Chondrocyte (in vitro differentiated cells): ENCODE results near the gene ARHGAP18. TPM values are rescaled to one million over a fixed set of nuclear protein-coding genes. Genes with fewer than 3 reads are reported as not detected.

Source experiments
- DNase-seq: peaks from one replicate; pipeline ENCODE4 v3.0.0; 2021; ENCODE audit warnings: mixed read lengths, low spot score
- H3K27ac Mint-ChIP-seq: one replicate; pipeline ENCODE4 v1.8.0; 2021; ENCODE audit warnings: mild to moderate bottlenecking, moderate library complexity, mixed read lengths; ENCODE audit not compliant: unreplicated experiment
- H3K27me3 Mint-ChIP-seq: 2 replicates; pipeline ENCODE4 v1.8.0; 2021; ENCODE audit warnings: low read depth, mixed read lengths
- H3K36me3 Mint-ChIP-seq: 2 replicates; pipeline ENCODE4 v1.8.0; 2021; ENCODE audit warnings: low read depth, mixed read lengths
- H3K4me1 Mint-ChIP-seq: 2 replicates; pipeline ENCODE4 v1.8.0; 2021; ENCODE audit warnings: low read depth, mild to moderate bottlenecking, mixed read lengths
- H3K4me3 Mint-ChIP-seq: one replicate; pipeline ENCODE4 v1.8.0; 2021; ENCODE audit warnings: mild to moderate bottlenecking, moderate library complexity, mixed read lengths; ENCODE audit not compliant: unreplicated experiment
- H3K9me3 Mint-ChIP-seq: 2 replicates; pipeline ENCODE4 v1.8.0; 2021; ENCODE audit warnings: low read depth, mixed read lengths
- CTCF ChIP-seq: fragments of 200-600 bp; sonication (generic); IDR thresholded peaks from 2 replicates; pipeline ENCODE4 v1.5.0; 2021; ENCODE audit warnings: antibody characterized with exemption, mild to moderate bottlenecking, moderate library complexity
- total RNA-seq: library from RNA; stranded (reverse); gene quantifications from 3 replicates; pipeline ENCODE4 v1.2.1, GENCODE V29; 2021

ARHGAP18 gene
- total RNA-seq, 1 donor from 2014 or later, result 8.0 TPM

- no peak overlapping the region for H3K4me3 Mint-ChIP-seq
- no peak overlapping the region for H3K27ac Mint-ChIP-seq
These were observed 4.8 kb downstream of the ARHGAP18 start for GRCh38 chr6:129705212-129705611.

GRCh38 chr6:129704708-129705107 is 5.3 kb downstream of the ARHGAP18 start:
- Mint-ChIP-seq H3K4me1 (peaks cover 47% of the 10 kb centered on the region), H3K27ac (no peak overlapping the region), H3K27me3 (no peaks in the 10 kb centered on the region), H3K36me3 (no peaks in the 10 kb centered on the region), H3K9me3 (no peaks in the 10 kb centered on the region), H3K4me3 (no peak overlapping the region)
- no peak for DNase-seq
- TF ChIP-seq CTCF, result no peak

More at GRCh38 chr6:129705212-129705611, 4.8 kb downstream of the ARHGAP18 start:
- TF ChIP-seq CTCF, result no peak
- no peaks in the 10 kb centered on the region for H3K36me3 Mint-ChIP-seq
- H3K9me3 Mint-ChIP-seq, result no peaks in the 10 kb centered on the region
- DNase-seq, result no peak
- H3K4me1 Mint-ChIP-seq, result peaks cover 50% of the 10 kb centered on the region
- no peaks in the 10 kb centered on the region for H3K27me3 Mint-ChIP-seq

GRCh38 chr6:129701721-129702455 is 8.1 kb downstream of the ARHGAP18 start:
- Mint-ChIP-seq H3K27me3 (no peaks in the 10 kb centered on the region), H3K4me1 (peaks cover 28% of the 10 kb centered on the region), H3K4me3 (no peak overlapping the region), H3K9me3 (no peaks in the 10 kb centered on the region), H3K27ac (peak overlapping the region; percentile 74), H3K36me3 (no peaks in the 10 kb centered on the region)
- no peak for DNase-seq
- no peak for TF ChIP-seq CTCF

GRCh38 chr6:129700666-129701065 is 9.3 kb downstream of the ARHGAP18 start:
- TF ChIP-seq CTCF, result no peak
- Mint-ChIP-seq H3K9me3 (no peaks in the 10 kb centered on the region), H3K4me1 (peaks cover 29% of the 10 kb centered on the region), H3K36me3 (no peaks in the 10 kb centered on the region), H3K27me3 (no peaks in the 10 kb centered on the region), H3K4me3 (no peak overlapping the region), H3K27ac (no peak overlapping the region)
- no peak for DNase-seq

GRCh38 chr6:129699659-129700058 is 10.3 kb downstream of the ARHGAP18 start:
- Mint-ChIP-seq H3K27ac (no peak overlapping the region), H3K4me1 (peaks cover 33% of the 10 kb centered on the region), H3K27me3 (no peaks in the 10 kb centered on the region), H3K4me3 (no peak overlapping the region), H3K36me3 (no peaks in the 10 kb centered on the region), H3K9me3 (no peaks in the 10 kb centered on the region)
- no peak for TF ChIP-seq CTCF
- no peak for DNase-seq
